ENCODE measurements around the gene BTRC. TPM values are rescaled to one million over a fixed set of nuclear protein-coding genes. Genes with fewer than 3 reads are reported as not detected.
A peak's percentile ranks its signal among the peaks of the same experiment; 100 is the strongest.
"Not testable (repeated sequence)": the region's sequence is repeated elsewhere in the genome, so short reads cannot be mapped to it uniquely, and the experiment has no call there.

Gene BTRC
- polyA plus RNA-seq (ENCODE audit: insufficient read length in 3 of 3): 10 to 100 TPM; 26.8 to 28.3 (median 27.0) TPM

- peak; percentile 97 to 99 (median 99) for DNase-seq (ENCODE audit: low read depth in 3 of 3, low spot score in 2 of 3)
Measured at GRCh38 chr10:101353692-101354327, at the start of gene BTRC. TSS of gene BTRC (plus strand) at chr10:101354165. CDS start at chr10:101354181, 16 bp downstream.

DNA sequence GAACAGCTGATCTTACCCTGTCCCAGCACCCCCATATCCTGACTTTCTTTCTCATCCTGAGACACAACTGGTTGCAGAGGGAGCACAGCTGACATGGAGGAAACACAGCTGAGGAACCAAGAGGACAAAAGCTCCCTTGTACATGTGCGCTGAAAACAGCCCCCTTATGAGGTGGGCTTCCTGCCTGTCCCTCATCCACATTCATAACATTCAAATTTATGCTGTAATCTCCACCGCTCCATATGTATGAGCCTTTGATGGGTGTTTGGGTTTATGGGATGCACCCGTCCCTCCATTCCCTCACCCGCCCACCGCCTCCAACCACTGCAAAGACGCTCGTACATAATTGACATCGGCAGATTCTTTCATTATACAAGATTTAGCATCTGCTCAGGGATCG lies 49.6 kb upstream of the BTRC start:
- no peak for DNase-seq (ENCODE audit: low read depth in 3 of 3, low spot score in 2 of 3)

DNA sequence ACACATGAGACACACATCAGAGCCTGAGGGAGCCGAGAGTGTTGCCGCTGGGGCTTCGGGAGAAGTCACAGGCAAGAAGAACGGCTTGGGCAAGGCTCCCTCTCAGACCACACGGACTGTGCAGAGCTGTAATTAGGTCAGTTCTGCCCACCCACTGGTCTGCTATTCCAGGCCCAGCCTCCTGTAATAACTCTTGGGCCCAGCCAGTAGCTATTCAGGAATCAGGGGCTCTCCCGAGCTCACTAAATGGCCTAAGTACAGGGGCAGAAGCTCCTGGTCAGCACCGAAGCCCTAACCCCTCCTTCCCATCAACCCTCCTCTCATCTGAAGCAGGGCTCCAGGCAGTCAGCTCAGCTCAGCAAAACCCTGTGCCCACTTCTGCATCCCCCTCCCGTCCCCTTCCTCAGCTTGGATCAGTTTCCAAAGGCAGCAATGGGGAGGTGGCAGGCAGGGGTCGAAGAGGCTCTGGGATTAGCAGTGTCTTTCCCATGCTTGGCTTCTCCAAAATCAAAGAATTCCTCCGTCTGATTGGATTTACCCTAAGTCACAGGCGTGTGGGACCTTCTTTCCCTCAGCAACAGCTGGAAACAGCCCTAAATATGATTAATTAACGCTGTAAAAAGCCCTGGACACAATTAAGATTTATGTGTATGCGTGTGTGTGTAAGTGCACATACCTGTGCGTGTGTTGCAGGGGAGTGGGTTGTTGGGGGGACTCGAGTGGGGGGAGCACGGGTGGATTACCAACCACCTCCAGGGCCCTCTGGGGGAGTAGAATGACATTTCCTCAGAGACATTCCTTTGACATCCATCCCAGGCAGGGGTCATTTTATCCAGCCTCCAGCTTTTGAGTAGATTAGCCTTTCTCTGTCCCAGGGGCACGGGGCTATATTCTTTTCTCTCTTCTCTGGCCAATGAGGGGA lies 48.4 kb upstream of the BTRC start:
- DNase-seq (ENCODE audit: low read depth in 3 of 3, low spot score in 2 of 3): no peak

DNA sequence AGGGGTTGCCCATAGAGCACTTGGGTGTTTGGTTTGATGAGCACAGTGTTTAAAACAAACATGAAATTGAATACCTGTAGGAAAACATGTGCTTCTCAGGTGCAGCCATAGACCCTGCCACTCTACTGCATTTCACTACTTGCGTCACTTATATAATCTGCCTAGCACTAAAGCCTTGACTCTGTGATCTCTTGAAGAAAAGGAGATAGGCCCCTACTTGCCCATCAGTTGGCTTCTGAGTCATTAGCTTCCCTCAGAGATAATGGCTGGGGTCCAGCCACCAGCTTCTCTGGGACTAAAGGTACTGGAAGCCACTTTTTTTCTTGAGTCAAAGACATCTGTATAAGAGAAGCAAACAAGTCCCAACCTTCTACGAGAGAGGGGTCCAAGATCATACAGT lies 45.9 kb upstream of the BTRC start:
- DNase-seq (ENCODE audit: low read depth in 3 of 3, low spot score in 2 of 3): no peak

GRCh38 chr10:101310529-101311184 lies 43.3 kb upstream of the BTRC start:
- no peak for DNase-seq (ENCODE audit: low read depth in 3 of 3, low spot score in 2 of 3)

DNA sequence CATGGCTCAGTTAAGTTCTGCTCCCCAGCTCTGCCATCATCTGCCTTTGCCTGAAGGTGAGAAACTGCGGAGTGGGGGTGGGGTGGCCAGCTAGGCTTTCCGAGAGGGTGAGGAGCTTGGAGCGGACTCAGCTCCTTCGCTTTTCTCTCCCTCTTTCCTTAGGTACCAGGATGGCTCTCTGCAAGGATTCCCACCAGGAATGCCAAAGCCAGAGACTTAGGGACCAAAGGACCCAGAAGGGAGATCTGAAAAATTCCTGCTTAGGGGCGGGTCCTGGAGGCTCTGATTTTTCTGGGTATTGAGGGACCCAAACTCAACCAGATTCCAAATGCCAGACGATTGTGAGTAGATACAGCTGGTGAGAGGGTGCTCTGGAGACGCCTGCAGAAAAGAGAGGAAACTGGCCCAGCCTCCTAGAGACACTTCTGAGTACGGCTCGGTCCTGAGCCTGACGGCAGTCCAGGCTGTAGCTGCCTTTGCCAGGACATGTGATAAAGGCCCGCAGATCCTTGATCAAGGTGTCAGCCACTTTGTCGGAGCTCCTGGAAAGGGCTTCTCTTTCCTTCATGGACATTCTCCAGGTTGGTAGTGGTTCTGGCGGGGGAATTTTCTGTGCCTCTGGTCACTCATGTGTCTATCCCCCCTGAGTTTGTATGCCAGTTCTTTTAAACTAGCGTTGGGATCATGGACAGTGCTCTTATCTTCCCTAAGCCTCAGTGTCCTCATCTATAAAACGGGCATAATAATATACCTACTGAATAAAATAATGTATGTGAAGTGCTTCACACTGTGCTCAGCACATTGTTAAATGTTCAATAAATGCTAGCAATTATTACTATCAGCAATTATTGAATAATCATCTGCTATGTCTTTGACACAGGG lies 42.5 kb upstream of the BTRC start:
- DNase-seq (ENCODE audit: low read depth in 3 of 3, low spot score in 2 of 3): peak in 1 of 3 donors; percentile 62

DNA sequence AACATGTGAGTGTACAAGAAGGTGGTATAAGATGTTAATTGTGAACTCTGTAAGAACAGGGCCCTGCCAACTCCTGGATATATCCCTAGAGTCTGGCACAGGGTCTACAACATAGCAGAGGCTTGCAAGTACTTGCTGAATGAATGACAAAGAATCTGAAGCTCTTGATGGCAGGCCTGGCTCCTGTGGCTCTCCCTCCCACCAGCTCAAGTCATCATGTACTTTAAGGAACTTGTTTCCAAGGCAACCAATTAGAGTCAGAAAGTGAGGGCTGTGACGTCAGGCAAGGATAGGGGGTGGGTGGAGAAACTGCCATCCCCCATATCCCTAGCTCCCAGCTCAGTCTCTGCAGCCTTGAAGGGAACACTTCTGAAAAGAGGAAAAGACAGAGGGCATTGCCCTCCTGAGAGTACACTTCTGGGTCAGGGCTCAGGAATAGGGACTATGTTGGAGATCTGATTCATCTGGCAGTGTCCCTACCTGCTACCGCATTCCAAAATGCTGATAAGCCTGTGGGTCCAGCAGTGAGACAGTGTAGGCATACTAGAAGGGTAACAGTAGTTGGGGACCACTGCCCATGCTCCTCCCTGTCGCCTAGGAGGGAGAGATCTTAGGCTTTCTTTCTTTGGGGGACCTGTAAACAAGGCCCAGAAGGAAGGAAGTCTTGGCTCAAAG lies 34.6 kb upstream of the BTRC start:
- no peak for DNase-seq (ENCODE audit: low read depth in 3 of 3, low spot score in 2 of 3)

DNA sequence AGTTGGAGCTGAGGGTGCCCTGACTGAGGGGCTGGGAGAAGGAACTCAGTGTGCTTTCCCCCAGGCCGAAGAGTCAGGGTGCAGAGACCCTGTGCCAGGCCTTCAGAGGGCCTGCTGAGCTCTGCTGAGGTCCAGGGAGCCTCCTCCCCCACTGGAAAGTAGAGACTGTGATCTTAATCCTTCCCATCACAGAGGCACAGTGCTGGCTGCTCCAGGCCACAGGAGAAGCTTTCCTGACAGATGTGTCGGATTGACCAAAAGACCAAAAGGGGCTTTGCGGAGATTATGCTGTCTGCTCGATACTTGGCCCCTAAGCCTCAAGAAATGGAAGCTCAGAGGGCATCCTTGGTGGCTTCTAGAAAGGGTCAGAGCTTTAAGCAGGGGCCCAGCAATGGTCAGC lies 32.9 kb upstream of the BTRC start:
- DNase-seq (ENCODE audit: low read depth in 3 of 3, low spot score in 2 of 3): no peak

DNA sequence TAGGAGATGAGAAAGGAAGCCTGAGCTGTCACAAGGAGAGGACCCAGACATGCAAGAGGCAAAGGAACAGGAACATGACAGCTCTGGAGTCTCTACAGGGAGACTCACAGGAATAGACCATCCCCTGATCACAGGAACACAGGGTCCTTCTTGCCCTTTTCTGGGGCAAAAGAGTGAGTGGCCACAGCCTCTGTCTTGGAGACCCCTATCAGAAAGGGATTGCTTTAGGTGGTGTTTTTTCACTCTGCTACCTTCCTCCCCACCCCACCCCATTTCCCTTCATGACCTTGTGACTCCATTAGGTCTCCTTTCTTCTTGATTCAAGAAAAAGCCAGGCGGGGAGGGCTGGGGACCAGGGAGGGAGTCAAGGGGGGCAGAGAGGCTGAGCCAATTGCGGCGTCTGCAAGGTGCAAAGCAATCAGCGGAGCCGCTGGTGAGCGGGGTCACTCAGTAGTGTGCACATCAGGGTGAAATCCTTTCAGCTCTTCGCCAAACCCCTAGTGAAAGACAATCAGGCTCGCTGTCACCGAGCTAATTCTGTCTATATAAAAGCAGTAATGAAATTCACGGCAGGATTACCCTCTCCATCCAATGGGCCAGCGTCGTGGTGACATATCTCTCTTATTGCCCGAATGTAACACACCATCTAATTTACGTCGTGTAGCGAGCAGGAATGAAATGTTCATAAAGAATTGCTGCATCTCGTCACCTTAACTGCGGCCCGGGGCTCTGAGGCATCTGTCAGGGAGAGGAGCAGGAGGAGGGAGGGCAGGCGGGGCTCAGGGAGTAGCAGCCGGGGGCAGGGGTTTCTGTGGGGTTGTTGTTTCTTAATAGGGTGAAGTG lies 31.5 kb upstream of the BTRC start:
- DNase-seq (ENCODE audit: low read depth in 3 of 3, low spot score in 2 of 3): no peak

- no peak for DNase-seq (ENCODE audit: low read depth in 3 of 3, low spot score in 2 of 3)
Measured at GRCh38 chr10:101323495-101323894, 30.5 kb upstream of the BTRC start.

DNA sequence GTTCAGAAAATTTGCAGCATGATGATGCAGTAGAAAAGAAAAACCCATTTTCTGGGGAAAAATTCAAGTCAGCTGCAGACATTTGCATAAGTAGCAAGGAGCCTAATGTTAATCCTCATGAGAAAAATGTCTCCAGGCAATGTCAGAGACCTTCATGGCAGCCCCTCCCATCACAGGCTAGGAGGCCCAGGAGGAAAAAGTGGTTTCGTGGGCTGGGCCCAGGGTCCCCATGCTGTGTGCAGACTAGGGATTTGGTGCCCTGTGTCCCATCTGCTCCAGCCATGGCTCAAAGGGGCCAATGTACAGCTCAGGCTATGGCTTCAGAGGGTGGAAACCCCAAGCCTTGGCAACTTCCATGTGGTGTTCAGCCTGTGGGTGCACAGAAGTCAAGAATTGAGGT lies 26.5 kb upstream of the BTRC start:
- DNase-seq (ENCODE audit: low read depth in 3 of 3, low spot score in 2 of 3): not testable (repeated sequence)

GRCh38 chr10:101329341-101330032 lies 24.5 kb upstream of the BTRC start:
- DNase-seq (ENCODE audit: low read depth in 3 of 3, low spot score in 2 of 3): no peak

- DNase-seq (ENCODE audit: low read depth in 3 of 3, low spot score in 2 of 3): no peak
Measured at GRCh38 chr10:101330231-101330630, 23.7 kb upstream of the BTRC start.

DNA sequence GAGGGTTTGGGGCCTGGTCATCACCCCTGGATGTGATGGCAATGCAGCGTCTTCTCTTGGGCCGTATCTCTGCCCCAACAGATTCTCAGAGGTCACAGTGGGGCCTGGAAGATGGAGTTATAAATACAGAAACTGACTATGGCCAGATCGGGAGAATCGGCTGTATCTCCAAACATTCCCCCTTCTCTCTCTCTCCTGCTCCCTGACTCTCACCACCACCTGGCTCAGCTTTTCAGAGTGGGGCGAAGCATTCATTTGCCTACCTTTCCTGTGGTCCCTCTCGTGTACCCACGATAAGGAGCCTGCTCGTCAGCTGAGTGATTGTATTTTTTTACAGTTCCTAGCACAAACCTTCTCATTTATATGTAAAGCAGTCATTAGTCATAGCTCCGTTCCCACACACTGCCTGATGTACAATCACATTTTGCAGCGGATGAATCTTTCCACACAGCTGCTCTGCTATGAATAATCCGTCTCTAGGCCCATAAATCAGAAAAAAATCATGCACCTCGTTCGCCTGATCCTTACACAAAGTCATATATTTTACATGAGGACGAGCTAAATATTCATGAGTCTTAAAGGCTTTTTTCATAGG lies 23.2 kb upstream of the BTRC start:
- DNase-seq (ENCODE audit: low read depth in 3 of 3, low spot score in 2 of 3): no peak

DNA sequence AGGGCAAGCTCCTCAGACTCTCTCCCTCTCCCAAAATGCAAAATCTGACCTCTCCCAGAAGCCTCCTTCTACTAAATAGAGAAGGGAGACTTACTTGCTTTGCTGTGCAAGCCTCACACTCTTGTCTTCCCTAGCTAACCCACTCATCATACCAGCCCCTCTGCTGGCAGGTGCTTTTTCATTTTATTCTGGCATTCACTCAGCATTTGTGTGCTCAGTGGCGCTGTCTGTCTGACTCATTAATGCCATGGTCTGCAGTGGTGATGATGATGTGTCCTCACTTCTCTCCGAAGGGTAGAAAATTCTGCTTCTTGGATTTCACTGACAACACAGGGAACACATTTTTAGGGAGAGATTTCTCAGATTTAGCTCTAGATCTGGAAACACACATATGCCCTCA lies 22.0 kb upstream of the BTRC start:
- no peak for DNase-seq (ENCODE audit: low read depth in 3 of 3, low spot score in 2 of 3)

GRCh38 chr10:101334259-101334658 lies 19.7 kb upstream of the BTRC start:
- DNase-seq (ENCODE audit: low read depth in 3 of 3, low spot score in 2 of 3): not testable (repeated sequence)

GRCh38 chr10:101336382-101336781 lies 17.6 kb upstream of the BTRC start:
- DNase-seq (ENCODE audit: low read depth in 3 of 3, low spot score in 2 of 3): no peak

DNA sequence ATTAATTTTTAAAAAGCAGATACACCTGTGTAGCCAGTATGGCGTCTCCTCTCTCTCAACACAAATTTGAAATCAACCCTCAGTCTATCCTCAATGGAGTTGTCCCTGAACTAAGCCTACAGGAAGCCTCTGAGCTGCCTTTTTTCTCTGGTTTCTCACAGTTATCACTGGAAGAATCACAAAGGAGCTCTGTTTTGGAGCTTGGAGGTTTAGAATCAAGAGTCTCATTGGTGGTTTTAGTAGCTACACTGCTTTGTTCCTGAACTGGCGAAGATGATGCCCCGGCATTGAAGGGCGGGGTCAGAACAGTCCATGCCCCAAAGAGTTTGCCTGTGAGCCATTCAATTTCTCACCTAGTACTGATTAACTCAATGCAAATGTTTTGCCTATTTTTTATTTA lies 16.1 kb upstream of the BTRC start:
- no peak for DNase-seq (ENCODE audit: low read depth in 3 of 3, low spot score in 2 of 3)

All from right renal cortex interstitium (tissue), 3 donors.